Measurements from ENCODE around the gene OR2V2.

DNA sequence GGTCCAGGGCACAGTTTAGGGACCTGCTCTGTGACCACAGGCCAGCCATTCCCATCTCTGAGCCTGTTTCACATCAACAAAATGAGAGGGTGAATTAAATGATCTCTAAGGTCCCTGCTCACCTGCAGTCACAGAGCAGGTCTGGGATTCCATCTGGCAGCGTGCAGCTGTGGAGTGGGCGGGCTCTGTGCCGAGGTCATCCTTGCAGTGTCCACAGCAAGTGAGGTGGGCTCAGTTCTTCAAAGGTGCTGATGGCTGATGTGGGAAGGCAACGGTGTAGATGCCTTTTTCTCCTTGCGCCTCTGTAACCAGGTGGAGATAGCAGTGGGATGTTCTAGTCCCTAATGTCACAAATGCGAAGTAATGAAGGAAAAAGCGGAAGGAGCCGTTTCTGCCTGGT, 28.3 kb upstream of the OR2V2 start:
- no peak for TF ChIP-seq CTCF (IDR thresholded peaks at IDR 0.05; ENCODE audit: low read depth, low read length)
- no peak for TF ChIP-seq EZH2phosphoT487 (IDR thresholded peaks at IDR 0.05; ENCODE audit: low read depth)

All from OCI-LY3 (cell line).